HT1080 (cell line): ENCODE data around the gene MSI2. TPM values are rescaled to one million over a fixed set of nuclear protein-coding genes. Genes with fewer than 3 reads are reported as not detected.
"Not testable (repeated sequence)": the region's sequence is repeated elsewhere in the genome, so short reads cannot be mapped to it uniquely, and the experiment has no call there.

ENCODE experiments used
- DNase-seq: peaks from one replicate; pipeline ENCODE4 v3.0.0-alpha.2; 2015; ENCODE audit warnings: low read depth
- total RNA-seq: library from RNA; depleted of rRNA; stranded (reverse); fragments of >200 nt; shearing (Covaris generic); gene quantifications from 2 replicates; pipeline ENCODE4 v1.2.3, GENCODE V29; 2014

MSI2 gene
- total RNA-seq, 1 experiment from 2014 or later: 33.0 TPM

DNA sequence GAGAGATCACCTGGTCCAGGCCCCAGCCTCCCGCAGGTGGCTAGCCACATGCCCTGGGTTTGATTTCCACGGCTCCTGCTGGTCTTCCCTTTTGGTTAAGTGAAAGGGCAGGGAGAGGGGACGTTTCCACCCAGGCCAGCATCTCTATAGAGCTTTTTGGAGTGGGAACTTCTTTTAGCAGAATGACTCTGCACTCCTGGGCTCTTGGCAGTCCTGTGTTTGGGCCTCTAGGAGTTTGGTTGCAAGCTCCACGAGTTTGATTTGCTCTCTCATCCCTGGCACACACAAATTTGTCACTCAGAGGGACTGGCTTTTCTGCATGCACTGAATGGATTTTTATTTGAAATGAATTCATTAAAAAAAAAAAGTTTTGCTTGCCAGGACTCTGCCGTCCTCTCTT is 32.8 kb downstream of the MSI2 start:
- DNase-seq: no peak

DNA sequence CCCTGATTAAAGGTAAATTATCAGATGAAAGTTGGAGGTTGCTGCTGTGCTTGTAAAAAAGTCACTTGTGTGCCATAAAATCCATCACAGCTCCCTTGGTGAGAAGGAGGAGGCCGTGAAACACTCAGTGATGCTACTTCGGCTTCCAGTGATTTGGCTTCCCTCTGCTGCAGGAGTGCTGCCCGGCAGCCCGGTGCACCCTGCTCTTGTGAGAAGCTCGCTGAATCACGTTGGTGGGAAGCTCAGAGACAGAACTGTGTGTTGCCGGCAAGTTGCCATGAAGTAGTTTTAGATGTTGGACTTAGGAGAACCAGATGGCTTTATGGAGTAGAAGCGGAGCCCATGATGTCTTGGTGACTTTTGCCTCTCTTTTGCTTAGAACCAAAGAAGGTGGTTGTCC is 33.3 kb downstream of the MSI2 start:
- no peak for DNase-seq

DNA sequence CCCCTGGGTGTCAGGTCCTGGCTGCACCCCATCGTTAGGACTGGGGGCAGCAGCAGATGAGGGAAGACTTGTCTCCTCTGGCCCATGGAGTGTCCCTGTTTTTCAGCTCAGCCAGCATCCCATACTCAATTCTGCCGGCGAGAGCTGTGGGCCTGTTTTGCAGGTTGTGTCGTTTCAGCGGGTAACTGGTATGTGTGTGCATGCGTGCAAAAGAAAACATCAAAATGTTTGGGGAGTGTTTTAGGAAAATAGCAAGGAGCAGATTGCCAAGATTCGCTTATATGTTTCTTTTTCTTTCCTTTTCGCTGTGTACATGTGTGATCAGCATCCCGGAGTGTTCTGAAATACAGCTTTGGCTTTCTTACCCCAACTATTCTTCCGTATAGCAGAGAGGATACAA is 34.7 kb downstream of the MSI2 start:
- DNase-seq: no peak

DNA sequence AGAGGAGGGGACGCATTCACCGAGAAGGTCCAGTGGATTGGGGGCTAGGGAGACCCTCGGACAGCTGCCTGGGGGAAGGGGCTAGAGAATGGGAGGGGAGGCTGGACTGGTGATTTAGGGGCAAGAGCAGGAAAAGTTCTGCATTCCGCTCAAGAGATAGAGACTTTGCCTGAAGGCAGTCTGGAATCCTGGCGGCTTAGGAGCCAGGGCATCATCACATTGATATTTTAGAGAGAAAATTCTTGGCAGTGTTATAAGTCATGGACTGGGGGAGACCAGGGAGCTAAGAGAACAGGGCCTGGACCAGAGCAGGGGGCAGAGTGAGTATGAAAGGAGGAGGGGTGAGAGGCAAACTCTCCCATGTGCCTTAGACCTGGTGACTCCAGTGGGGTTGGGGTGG is 35.8 kb downstream of the MSI2 start:
- DNase-seq: no peak

DNA sequence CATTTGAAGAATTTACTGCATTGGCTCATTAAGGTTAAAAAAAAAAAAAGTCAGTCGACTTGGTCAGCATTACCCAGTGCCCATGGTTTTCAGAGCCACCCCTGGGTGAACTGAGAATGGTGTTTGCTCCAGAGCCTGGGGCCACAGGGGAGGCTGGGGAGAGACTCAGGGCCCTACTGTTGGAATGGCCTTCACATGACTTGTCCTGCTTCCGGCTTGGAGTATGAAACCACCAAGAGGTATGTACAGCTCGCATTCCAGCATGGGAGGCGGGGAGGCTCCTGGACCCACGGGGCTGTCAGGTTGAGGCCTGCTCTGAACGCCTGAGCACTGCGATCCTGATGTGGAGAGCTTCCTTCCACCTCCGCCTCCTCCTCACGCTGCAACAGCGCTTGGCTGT is 36.8 kb downstream of the MSI2 start:
- DNase-seq: peak; percentile 47

DNA sequence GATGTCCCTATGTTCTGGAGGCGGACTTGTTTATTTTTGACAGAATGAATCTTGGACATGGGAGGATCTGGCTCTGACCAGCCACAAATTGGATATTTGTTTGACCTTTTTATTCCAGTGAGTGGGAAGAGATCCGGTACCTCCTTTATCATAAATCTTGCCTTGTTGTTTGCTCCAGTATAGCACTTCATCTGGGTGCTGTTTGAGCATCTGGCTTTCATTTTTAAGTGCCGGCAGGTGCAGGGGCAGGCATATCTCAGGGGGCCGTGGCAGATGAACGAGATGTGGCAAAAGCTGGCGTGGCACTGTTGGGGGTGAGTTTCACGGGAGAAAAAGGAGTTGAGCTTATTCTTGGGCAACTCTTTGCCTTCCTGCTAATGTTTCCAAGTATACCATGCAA is 37.8 kb downstream of the MSI2 start:
- DNase-seq: no peak

DNA sequence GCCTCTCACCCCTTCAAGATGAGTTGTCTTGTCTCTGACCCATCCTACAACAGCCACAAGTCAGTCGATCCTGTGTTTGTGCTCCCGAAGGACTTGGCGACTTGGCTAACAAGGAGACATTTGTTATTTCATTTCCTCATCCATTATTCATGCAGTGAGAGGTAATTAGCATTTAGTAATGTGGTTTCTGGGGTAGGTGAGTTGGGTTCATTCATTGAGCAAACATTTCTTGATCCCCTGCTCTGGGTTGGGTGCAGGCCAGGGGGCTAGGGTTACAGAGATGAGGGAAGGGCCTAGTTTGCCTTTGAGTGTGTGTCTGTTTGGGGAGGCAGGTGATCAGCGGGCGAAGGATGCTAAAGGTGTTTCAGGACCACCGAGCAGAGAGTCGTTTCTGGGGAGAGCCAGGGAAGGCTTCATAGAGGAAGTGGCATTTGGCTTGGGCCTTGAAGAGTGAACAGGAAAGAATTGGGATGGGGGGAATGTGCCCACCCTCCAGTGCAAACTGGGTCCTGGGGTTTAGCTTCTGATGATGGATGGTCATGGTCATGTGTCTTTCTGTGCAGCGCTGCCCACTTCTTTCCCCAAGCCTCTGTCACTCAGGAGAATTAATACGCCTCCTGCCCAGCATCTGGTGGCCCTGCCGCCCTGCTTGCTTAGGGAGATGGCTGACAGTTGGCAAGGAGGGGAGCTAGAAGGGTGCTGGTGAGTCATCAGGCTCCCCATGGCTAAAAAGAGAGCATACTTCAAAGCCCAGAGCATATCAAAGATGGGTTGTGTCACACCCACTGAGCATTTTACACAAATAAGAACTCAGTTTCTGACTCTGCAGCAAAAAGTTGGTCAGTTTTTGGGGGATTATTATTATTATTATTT is 38.5 kb downstream of the MSI2 start:
- DNase-seq: peak; percentile 75

DNA sequence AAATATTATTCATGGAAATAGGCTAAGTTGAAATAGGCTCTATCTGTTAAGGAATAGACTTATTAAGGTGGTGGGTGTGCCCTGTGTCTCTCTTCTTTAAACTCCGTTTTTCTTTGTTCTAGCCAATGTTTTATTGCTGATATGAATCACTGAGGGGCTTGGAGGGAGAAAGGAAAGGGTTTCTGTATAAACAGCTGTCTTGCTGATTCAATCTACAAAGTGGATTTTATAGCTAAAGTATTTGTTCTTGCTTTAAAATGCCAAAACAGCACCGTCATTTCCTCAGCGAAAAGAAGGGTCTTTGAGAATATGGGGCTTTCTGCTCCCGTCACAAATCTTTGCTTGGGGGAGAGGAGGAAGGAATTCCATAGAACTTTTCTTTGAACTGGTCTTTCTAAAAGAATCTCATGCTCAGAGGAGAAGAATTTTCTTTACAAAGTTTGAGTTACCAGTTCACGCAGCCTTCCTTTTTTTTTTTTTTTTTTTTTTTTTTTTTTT is 39.3 kb downstream of the MSI2 start:
- peak; percentile 78 for DNase-seq

DNA sequence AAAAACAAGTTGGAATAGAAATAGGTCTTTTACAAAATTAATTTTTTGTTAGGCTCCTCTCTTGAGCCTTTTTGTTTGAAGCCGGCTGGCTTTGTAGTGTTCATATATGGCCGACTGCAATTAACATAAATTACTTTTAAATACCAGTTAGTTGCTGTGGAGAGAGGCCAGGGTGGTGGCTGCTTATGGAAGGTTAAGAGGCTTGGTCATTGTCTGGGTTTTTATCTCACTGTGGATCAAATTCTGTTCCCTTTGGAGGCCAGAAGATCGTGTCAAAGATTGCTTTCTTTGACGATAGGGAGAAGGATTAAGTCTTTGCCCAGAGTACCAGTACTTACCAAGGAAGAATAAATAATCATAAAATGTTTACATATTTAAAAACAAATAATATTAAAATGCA is 39.9 kb downstream of the MSI2 start:
- DNase-seq: no peak

DNA sequence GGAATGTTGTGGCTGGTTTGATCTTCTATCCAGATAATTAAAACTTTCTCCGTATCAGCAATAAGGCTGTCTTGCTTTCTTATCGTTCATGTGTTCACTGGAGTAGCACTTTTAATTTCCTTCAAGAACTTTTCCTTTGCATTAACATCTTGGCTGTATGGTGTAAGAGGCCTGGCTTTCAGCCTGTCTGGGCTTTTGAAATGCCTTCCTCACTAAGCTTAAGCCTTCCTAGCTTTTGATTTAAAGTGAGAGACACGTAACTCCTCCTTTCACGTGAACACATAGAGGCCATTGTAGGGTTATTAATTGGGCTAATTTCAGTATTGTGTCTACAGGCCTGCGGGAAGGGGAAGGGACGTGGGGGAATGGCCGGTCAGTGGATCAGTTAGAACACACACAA is 42.9 kb downstream of the MSI2 start:
- no peak for DNase-seq

DNA sequence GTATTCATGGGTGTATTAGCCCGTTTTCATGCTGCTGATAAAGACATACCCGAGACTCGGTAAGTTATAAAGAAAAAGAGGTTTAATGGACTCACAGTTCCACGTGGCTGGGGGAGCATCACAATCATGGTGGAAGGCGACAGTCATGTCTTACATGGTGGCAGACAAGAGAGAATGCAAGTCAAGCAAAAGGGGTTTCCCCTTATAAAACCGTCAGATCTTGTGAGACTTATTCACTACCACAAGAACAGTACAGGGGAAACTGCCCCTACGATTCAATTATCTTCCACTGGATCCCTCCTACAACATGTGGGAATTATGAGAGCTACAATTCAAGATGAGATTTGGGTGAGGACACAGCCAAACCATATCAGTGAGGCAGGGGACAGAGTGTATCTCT is 44.3 kb downstream of the MSI2 start:
- DNase-seq: not testable (repeated sequence)

DNA sequence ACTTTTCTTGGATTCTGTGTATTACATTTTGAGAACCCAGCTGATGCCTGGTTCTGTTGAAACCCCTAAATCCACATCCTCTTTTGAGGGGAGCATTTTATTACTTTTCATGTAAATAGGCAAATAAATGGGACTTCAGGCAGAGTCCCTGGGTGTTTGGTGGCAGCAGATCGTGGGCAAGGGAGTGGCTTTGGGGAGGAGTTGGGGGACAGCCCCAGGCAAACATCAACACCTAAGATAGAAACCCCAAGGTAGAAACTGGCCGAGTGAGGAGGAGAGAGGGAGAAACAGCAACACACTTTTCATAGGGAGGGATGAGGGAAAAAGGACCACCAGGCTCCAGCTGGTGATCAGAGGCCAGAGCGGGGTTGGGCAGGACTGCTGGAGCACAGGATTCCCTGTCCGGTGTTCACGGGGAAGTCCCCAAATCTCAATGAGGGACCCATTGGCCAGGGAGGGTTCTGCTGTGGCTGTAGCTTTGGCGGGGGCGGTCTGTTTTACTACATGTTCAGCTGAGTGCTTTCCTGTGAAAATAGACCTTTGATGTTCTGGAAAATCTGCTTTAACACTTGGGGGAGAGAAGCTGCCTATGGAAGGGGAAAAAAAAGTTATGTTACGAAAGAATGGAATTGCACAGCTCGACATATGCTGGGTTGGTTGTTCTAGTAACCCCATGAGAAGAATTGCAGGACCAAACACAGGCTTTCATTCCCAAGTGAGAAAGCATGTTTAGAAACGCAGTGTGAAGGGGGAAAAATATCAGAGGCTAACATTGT is 46.6 kb downstream of the MSI2 start:
- DNase-seq: no peak

DNA sequence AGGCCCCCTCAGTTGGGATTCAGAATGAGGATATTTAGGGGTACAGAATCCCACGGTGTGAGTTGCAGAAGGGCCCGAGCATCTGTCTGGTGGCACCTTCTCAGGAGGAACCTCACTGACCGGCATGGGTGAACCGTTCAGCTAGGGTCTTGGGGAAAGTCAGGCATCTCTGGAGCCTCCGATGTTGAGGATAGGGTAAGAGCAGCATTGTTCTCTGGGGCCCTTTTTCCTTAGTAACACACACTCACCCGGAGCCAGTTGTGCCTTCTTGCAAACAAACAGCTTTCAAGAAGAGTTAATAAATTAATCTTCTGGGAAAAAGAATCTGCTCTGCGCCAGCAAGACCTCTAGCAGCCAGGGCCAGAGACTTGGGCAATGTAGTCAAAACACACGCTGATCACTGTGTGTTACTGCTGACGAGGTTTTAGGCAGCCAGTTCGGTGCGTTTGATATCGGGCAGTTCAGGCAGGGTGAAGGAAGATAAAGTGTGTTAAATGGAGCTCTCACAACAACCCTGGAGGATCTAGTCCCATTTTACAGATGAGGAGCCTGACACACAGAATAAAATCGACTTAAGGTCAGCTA is 48.9 kb downstream of the MSI2 start:
- DNase-seq: no peak

DNA sequence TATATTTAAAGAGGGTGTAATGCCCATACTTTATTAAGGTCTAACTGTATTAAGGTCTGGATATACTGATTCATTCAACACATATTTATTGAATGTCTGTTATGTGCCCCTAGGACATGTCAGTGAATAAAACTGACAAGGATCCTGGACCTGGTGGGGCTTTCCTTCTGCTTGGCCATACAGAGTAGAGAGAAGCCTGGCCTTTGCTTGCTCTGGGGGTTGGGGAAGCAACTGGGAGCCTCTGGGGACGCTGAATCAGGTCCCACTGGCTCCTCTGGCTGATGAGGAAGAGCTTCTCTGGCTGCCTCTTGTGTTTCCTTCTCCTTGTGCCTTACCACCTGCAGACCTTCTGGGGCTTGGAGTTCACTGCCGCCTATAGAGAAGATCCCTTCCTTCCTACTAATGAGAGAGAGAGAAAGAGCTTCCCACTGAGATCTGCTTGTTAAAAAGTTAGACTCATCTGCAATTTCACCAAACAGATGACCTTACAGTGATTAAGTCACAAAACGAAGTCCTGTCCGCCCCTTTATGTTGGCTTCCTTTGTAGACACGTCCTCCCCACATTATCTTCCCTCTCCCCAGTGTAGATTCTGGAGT is 49.7 kb downstream of the MSI2 start:
- DNase-seq: no peak

DNA sequence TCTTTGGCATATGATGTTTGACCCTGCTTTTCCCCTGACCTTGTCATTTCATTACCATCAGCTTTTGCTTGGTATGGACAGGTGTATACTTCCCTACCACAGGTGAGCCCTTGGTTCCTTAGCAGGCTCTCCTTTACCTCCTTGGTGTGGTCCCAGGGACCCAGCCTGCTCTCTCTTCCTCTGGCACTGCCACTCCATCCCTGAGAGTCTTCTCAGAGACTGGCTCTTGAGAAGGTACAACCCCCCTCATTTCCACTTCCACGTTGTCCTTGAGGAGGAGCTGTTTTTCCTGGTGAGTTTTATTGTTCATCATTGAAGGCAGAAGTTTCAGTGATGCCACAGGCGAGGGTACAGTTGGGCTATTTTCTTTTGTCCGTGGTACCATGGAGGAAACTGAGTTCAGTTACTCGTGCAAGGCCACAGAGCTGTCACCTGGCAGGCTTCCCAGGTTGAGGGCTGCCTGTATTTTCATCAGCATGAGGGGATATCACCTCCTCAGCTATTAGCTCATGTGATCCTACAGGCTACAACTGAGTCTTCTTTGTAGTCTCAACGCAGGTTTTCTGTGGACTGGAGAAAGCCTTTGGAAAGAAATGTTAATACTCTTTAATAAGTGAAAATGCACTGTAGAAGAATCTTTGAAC is 52.3 kb downstream of the MSI2 start:
- DNase-seq: no peak

DNA sequence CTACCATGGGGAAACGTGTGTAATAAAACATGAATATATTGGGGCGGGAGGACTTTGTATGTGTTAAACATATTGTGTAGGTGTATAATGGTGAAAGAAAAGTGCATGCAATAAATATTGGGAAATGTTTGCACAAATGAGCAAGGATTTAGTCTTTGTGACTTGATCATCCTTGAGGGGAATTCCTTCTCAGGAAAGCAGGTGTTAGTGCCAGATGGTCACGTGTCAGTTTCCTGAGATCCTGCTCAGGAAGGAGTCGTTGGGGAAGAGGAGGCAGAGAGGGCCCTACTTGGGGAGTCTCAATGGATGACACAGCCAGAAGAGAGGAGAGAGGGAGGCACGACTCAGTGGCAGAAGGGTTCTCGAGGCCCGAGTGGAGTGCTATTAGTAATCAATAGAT is 53.2 kb downstream of the MSI2 start:
- no peak for DNase-seq

DNA sequence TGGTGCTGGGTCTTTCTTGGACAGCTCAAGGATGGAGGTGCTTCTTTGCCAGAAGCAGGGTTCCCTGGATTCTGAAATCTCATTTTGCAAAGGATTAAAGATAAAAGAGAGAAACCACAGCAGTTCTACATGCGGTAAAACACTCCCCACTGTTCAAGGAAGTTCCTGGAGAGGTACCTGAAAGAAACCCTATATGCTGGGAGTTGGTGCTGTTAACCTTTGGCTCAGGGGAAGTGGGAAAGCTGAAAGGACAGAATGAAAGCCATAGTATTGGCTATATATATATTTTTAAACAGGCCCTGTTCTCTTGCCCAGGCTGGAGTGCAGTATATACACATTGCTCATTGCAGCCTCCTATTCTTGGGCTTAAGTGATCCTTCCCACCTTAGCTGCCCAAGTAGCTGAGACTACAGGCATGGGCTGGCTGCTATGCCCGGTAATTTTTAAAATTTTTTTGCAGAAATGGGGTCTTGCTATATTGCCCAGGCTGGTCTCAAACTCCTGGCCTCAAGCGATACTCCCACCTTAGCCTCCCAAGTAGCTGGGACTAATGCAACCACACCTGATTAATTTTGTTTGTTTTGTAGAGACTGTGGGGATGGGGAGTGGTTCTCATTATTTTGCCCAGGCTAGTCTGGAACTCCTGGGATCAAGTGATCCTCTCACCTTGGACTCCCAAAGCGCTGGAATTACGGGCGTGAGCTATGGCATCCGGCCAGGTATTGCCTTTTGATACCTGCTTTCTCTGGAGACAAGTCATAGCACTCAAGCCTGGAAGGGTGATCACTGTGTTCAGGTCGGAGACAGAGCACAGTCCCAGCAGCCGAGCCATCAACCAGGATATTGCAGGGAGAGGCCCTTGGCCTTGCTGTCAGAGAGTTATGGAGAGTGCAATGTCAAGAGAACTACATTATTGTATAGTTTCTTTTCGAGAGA is 55.2 kb downstream of the MSI2 start:
- DNase-seq: no peak

DNA sequence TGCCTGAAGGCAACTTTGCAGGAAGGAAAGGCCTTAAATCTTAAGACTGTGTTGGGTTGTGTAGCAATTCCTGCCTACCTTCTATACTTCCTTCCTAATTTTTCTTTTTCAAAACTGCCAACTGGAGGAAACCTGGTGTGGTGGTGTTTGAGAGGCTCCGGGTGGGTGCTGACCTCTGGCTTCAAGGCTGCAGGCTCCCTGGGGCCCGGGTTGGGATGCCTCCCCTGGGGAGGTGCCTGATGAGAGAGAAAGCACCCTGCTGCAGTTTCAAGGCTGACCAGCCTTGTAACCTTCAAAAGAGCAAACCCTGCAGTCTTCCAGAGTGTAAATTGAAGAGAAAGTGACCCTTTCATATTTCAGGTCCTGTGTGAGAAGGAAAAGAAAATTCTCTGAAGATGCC is 55.9 kb downstream of the MSI2 start:
- DNase-seq: no peak

DNA sequence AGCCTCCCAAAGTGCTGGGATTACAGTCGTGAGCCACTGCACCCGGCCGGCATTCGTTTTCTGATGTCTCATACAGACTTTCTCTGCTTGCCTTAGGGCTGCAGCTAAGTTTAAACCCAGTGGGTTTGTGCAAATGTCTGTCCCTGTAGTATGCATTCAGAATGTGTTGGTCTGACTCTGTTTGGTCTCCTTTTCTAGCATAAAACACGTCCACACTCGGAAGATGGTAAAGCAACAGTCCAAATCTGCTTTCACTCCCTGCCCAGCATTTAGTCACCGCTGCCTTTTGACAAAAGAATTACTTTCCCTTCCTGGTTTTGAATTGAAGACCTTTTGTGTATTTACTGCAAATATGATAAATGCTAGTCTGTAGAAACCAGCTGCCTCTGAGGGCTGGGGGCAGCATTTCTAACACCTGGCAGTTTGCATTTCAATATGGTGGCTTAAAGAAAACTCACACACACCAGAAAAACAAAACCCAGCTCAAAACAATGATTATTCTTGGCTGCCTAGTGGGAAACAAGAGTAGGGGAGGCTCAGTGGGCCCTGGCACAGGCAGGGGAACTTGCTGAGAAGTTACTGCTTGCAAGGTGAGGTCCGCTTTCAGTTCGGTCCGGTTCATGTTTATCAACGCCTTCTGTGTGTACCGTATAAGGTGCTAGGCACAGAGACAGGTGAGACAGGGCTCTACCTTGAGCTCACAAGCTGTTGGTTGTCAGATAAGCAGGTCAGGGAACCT is 56.9 kb downstream of the MSI2 start:
- DNase-seq: no peak
